Brain microvascular endothelial cell (primary cell): ENCODE measurements around the gene BACH2.

Experiments used
- DNase-seq: peaks from one replicate; pipeline ENCODE4 v3.0.0-alpha.2; 2020
- H3K27ac ChIP-seq: fragments of 250-450 bp; sonication (Bioruptor Pico); 2 replicates; pipeline ENCODE4 v1.5.1; 2020; ENCODE audit warnings: mild to moderate bottlenecking, moderate library complexity
- H3K27me3 ChIP-seq: fragments of 250-450 bp; sonication (Bioruptor Pico); replicated peaks from 2 replicates; pipeline ENCODE4 v1.5.1; 2020; ENCODE audit warnings: mild to moderate bottlenecking
- H3K36me3 ChIP-seq: fragments of 250-450 bp; sonication (Bioruptor Pico); replicated peaks from 2 replicates; pipeline ENCODE4 v1.5.1; 2020; ENCODE audit warnings: mild to moderate bottlenecking
- H3K4me3 ChIP-seq: 2 replicates; pipeline ENCODE4 v1.5.1; 2011; ENCODE audit warnings: low read depth, mild to moderate bottlenecking, control low read depth, low read length, moderate library complexity
- CTCF ChIP-seq: IDR thresholded peaks from 2 replicates; pipeline ENCODE4 v1.5.1; 2011; ENCODE audit warnings: low read depth, mild to moderate bottlenecking, moderate library complexity, low read length, control low read depth, inconsistent platforms; ENCODE audit errors: missing control alignments
- in situ Hi-C: cut with HindIII; loops from 2 replicates; pipeline ENCODE4 v1.10.0; 2017; ENCODE audit warnings: low sequenced_read_pairs, low pct_ligation_motif_present

Gene BACH2

DNA sequence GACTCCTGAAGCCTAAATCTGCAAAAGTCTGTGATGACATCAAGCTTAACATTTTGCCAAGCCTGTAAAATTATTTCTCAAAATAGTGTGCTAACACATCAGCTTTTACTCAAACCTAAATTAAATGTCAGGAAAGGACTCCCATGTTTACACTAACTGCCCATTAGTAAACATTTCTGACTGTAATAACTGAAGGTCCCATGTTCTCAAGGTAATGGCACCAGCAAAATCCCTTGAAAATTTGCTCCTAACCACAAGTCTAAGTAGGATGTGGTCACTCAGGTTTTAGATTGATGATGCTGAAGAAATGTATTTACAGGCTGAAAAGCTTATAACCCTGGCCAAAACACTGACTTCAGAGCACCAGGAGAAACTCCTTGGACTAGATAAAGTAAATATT is 33.0 kb downstream of the BACH2 start:
- Histone ChIP-seq H3K4me3 (no peak overlapping the region), H3K36me3 (no peaks in the 10 kb centered on the region), H3K27me3 (no peaks in the 10 kb centered on the region), H3K27ac (no peak overlapping the region)
- no peak for TF ChIP-seq CTCF
- DNase-seq = no peak
- in situ Hi-C loops = no loop called here

DNA sequence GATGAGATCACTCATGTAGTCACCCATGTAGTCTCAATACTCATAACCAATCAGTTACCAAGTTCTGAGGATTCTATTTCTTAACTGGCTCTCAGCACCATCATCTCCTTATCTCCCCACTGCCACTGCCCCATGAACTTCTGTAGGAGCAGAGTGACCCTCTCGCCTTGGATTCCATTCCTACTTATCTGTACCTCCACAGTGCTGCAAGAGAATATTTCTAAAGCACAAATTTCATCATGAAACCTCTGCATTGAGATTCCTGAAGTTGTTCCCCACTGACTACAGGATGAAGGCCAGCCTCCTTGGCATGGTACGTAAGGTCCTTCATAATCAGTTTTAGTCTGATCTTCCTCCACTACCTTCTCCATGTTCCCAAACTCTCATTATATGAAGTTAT is 34.8 kb downstream of the BACH2 start:
- DNase-seq = no peak
- no peaks in the 10 kb centered on the region for H3K27me3 ChIP-seq
- no peaks in the 10 kb centered on the region for H3K36me3 ChIP-seq
- in situ Hi-C loops = no loop called here
- no peak overlapping the region for H3K27ac ChIP-seq
- no peak overlapping the region for H3K4me3 ChIP-seq
- no peak for TF ChIP-seq CTCF

GRCh38 chr6:90257486-90257738 is 39.2 kb downstream of the BACH2 start:
- in situ Hi-C loops = no loop called here
- Histone ChIP-seq H3K36me3 (no peaks in the 10 kb centered on the region), H3K4me3 (no peak overlapping the region), H3K27ac (peak overlapping the region; percentile 60), H3K27me3 (no peaks in the 10 kb centered on the region)
- no peak for TF ChIP-seq CTCF
- DNase-seq = no peak

DNA sequence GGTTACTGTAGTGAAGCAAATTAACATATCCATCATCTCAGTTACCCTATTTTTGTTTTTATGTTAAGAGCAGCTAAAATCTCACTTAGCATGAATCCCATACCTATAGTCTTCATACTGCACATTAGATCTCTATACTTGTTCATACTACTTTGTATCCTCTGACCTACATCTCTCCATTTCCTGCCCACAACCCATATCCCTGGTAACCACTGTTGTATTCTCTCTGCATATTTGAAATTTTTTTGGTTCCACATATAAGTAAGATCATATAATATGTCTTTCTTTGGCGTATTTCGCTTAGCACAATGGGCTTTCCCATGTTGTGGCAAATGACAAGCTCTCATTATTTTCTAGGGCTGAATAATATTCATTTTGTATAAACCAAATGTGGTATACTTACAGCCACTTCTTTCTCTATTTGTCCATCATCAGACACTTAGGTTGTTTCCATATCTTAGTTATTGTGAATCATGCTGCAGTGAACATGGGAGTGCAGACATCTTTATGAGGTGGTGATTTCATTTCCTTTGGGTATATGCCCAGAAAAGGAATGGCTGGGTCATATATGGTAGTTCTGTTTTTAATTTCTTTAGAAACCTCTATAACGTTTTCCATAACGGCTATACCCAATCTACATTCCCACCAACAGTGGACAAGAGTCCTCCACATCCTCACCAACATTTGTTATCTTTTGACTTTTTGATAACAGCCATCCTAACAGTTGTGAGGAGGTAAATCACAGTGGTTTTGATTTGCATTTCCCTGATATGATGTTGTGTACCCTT is 39.8 kb downstream of the BACH2 start:
- DNase-seq = peak; percentile 65
- in situ Hi-C loops = no loop called here
- H3K36me3 ChIP-seq = no peaks in the 10 kb centered on the region
- no peak for TF ChIP-seq CTCF
- H3K4me3 ChIP-seq = no peak overlapping the region
- no peaks in the 10 kb centered on the region for H3K27me3 ChIP-seq
- peak overlapping the region; percentile 60 for H3K27ac ChIP-seq

- in situ Hi-C loops = no loop called here
- Histone ChIP-seq H3K36me3 (no peaks in the 10 kb centered on the region), H3K27me3 (no peaks in the 10 kb centered on the region), H3K4me3 (no peak overlapping the region), H3K27ac (no peak overlapping the region)
- no peak for DNase-seq
- TF ChIP-seq CTCF = no peak
Observed at GRCh38 chr6:90253631-90254030, 43.0 kb downstream of the BACH2 start.

DNA sequence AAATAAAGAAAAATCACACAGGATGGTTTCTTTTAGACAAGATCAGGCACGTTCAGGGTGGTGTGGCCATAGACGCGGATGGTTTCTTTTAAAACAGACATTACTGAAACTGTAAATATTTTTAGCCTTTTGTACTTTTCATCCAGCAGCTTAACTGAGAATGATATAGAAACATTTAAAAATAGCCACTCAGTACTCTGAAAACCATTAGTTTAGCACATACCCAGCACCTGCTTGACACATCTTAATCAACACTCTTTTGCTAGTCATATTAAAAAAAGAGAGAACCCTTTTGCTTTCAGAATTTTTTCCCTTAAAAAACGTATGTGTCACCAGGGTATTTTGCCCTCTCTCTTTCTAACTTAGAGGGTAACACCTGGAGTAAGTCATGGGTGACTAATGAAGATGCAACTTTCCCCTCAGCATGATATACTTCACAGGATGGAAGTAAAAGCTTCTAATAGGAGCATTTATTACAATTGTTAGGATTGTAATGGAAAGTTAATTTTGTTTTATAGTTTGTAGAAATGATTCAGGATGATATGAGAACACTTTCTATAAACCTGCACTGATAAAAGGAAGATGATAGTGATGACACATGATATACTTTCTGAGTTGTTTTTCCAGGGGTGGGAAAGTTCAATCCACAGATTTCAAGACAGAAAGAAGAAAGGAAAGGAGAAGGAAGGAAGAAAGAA is 45.2 kb downstream of the BACH2 start:
- Histone ChIP-seq H3K27me3 (no peaks in the 10 kb centered on the region), H3K36me3 (no peaks in the 10 kb centered on the region), H3K27ac (no peak overlapping the region), H3K4me3 (no peak overlapping the region)
- no peak for TF ChIP-seq CTCF
- in situ Hi-C loops = no loop called here
- no peak for DNase-seq
